HEK293T (cell line): ENCODE results near the gene HDAC3.
A peak's percentile ranks its signal among the peaks of the same experiment; 100 is the strongest.

Source experiments
- CTCF ChIA-PET: fragments of 350-600 bp; formaldehyde crosslinking; extraction: SDS; loops from one replicate; lab custom pipeline; 2021; ENCODE audit warnings: antibody characterized with exemption, inconsistent platforms; lab: Yijun Ruan, JAX
- POLR2A ChIA-PET: fragments of 350-600 bp; formaldehyde crosslinking; extraction: SDS; loops from one replicate; lab custom pipeline; 2020; ENCODE audit warnings: antibody characterized with exemption, inconsistent platforms; lab: Yijun Ruan, JAX
- DNase-seq: peaks from one replicate; pipeline ENCODE4 v3.0.0; 2012; ENCODE audit warnings: mixed read lengths; ENCODE audit errors: extremely low spot score
- ARNT ChIP-seq: fragments of 450-650 bp; IDR thresholded peaks from 2 replicates; pipeline ENCODE4 v1.6.1; 2017; ENCODE audit warnings: mild to moderate bottlenecking
- BHLHE40 ChIP-seq: fragments of 450-650 bp; IDR thresholded peaks from 2 replicates; pipeline ENCODE4 v1.6.1; 2016; ENCODE audit warnings: mild to moderate bottlenecking, moderate library complexity, borderline replicate concordance
- CTBP1 ChIP-seq: fragments of 450-650 bp; IDR thresholded peaks from 2 replicates; pipeline ENCODE4 v1.6.1; 2016; ENCODE audit warnings: borderline replicate concordance
- ELF4 ChIP-seq: fragments of 450-650 bp; IDR thresholded peaks from 2 replicates; pipeline ENCODE4 v1.6.1; 2017; ENCODE audit warnings: antibody characterized with exemption
- FOXA1 ChIP-seq: fragments of 450-650 bp; IDR thresholded peaks from 2 replicates; pipeline ENCODE4 v1.6.1; 2016; ENCODE audit warnings: mild to moderate bottlenecking
- FOXK2 ChIP-seq: fragments of 450-650 bp; IDR thresholded peaks from 2 replicates; pipeline ENCODE4 v1.6.1; 2016; ENCODE audit warnings: mild to moderate bottlenecking
- FOXM1 ChIP-seq: fragments of 450-650 bp; IDR thresholded peaks from 2 replicates; pipeline ENCODE4 v1.6.1; 2017; ENCODE audit warnings: mild to moderate bottlenecking, borderline replicate concordance
- HDGF ChIP-seq: fragments of 450-650 bp; IDR thresholded peaks from 2 replicates; pipeline ENCODE4 v1.6.1; 2017; ENCODE audit warnings: antibody characterized with exemption, borderline replicate concordance
- L3MBTL2 ChIP-seq: fragments of 450-650 bp; conservative IDR thresholded peaks from 2 replicates; pipeline ENCODE4 v1.6.1; 2016; ENCODE audit warnings: mild to moderate bottlenecking
- LEF1 ChIP-seq: fragments of 450-650 bp; IDR thresholded peaks from 2 replicates; pipeline ENCODE4 v1.6.1; 2017; ENCODE audit warnings: mild to moderate bottlenecking, borderline replicate concordance
- NFRKB ChIP-seq: fragments of 450-650 bp; IDR thresholded peaks from 2 replicates; pipeline ENCODE4 v1.6.1; 2016; ENCODE audit warnings: mild to moderate bottlenecking, moderate library complexity
- SP1 ChIP-seq: fragments of 450-650 bp; IDR thresholded peaks from 2 replicates; pipeline ENCODE4 v1.6.1; 2017
- SUZ12 ChIP-seq: fragments of 450-650 bp; IDR thresholded peaks from 2 replicates; pipeline ENCODE4 v1.6.1; 2016; ENCODE audit warnings: mild to moderate bottlenecking
- TARDBP ChIP-seq: fragments of 450-650 bp; IDR thresholded peaks from 2 replicates; pipeline ENCODE4 v1.6.1; 2016
- ZNF384 ChIP-seq: fragments of 450-650 bp; IDR thresholded peaks from 2 replicates; pipeline ENCODE4 v1.6.1; 2016
- TF ChIP-seq, protein P1 (sequence below): fragments of 450-650 bp; IDR thresholded peaks from 2 replicates; pipeline ENCODE4 v1.6.1; 2016

HDAC3 gene

GRCh38 chr5:141680751-141681201 is 44.1 kb upstream of the HDAC3 start:
- ChIA-PET POLR2A (interaction anchor here (2.2 to 2.5 kb wide), 2 partner anchors 11 to 44 kb away, joined by 8 to 11 read pairs; partner anchors contain the start of genes HDAC3 and RELL2), CTCF (interaction anchor here (0.7 to 0.9 kb wide), 2 partner anchors 11 to 288 kb away, joined by 4 read pairs; partner anchors contain the start of gene RNF14)
- no peak for DNase-seq
- TF ChIP-seq, protein P1, sequence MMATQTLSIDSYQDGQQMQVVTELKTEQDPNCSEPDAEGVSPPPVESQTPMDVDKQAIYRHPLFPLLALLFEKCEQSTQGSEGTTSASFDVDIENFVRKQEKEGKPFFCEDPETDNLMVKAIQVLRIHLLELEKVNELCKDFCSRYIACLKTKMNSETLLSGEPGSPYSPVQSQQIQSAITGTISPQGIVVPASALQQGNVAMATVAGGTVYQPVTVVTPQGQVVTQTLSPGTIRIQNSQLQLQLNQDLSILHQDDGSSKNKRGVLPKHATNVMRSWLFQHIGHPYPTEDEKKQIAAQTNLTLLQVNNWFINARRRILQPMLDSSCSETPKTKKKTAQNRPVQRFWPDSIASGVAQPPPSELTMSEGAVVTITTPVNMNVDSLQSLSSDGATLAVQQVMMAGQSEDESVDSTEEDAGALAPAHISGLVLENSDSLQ = no peak
- TF ChIP-seq BHLHE40 = no peak
- TF ChIP-seq ELF4 = no peak
- TF ChIP-seq TARDBP = no peak
- TF ChIP-seq CTBP1 = no peak
- no peak for TF ChIP-seq NFRKB
- no peak for TF ChIP-seq FOXM1
- no peak for TF ChIP-seq FOXK2
- no peak for TF ChIP-seq ZNF384
- TF ChIP-seq L3MBTL2 = no peak
- TF ChIP-seq LEF1 = no peak
- TF ChIP-seq HDGF = no peak
- no peak for TF ChIP-seq SP1
- TF ChIP-seq FOXA1 = no peak

- ChIA-PET POLR2A (no interaction called here), CTCF (no interaction called here)
These were observed 43.5 kb upstream of the HDAC3 start for GRCh38 chr5:141680178-141680577.

DNA sequence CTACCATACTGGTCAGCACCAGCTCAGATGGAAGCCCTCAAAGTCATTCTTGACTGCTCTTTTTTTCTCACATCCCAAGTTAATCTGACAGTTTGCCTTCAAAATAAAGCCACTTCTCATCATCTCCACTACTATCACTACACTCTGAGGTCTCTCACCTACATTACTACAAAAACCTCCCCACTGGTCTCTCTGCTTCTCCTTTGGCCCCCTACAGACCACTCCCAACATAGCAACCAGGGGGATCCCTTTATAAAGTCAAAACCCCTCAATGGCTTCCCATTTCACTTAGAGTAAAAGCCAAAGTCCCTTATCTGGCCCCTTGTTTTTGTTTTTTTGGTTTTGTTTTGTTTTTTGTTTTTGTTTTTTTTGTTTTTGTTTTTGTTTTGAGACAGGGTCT is 40.8 kb upstream of the HDAC3 start:
- TF ChIP-seq SUZ12 (no peak), ELF4 (no peak), ZNF384 (no peak), FOXK2 (no peak), BHLHE40 (no peak), L3MBTL2 (no peak), TARDBP (no peak), HDGF (no peak), FOXM1 (no peak), ARNT (no peak), FOXA1 (no peak), NFRKB (no peak), CTBP1 (no peak)
- TF ChIP-seq, protein P1 = no peak
- peak; percentile 39 for DNase-seq
- POLR2A ChIA-PET = no interaction called here
- CTCF ChIA-PET = no interaction called here

More at GRCh38 chr5:141680178-141680577, 43.5 kb upstream of the HDAC3 start:
- no peak for DNase-seq
- TF ChIP-seq FOXK2 = no peak
- no peak for TF ChIP-seq LEF1
- TF ChIP-seq ELF4 = no peak
- no peak for TF ChIP-seq NFRKB
- TF ChIP-seq L3MBTL2 = no peak
- no peak for TF ChIP-seq HDGF
- no peak for TF ChIP-seq ZNF384
- TF ChIP-seq, protein P1 = no peak
- no peak for TF ChIP-seq TARDBP
- no peak for TF ChIP-seq SP1

GRCh38 chr5:141675672-141676071 is 39.0 kb upstream of the HDAC3 start:
- CTCF ChIA-PET = interaction anchor here (1.0 kb wide), 1 partner anchor 143 kb away, joined by 3 read pairs; no protein-coding TSS in a partner anchor
- DNase-seq = no peak
- TF ChIP-seq SP1 (no peak), BHLHE40 (no peak), CTBP1 (no peak), SUZ12 (no peak), LEF1 (no peak), HDGF (no peak)
- POLR2A ChIA-PET = no interaction called here

GRCh38 chr5:141674747-141675146 is 38.1 kb upstream of the HDAC3 start:
- DNase-seq = no peak
- POLR2A ChIA-PET = no interaction called here
- no peak for TF ChIP-seq TARDBP
- TF ChIP-seq BHLHE40 = no peak
- TF ChIP-seq ELF4 = no peak
- TF ChIP-seq ARNT = no peak
- TF ChIP-seq SUZ12 = no peak
- TF ChIP-seq SP1 = no peak
- TF ChIP-seq FOXK2 = no peak
- no peak for TF ChIP-seq L3MBTL2
- CTCF ChIA-PET = no interaction called here

- POLR2A ChIA-PET = no interaction called here
- TF ChIP-seq L3MBTL2 = no peak
- TF ChIP-seq FOXA1 = no peak
- TF ChIP-seq ZNF384 = no peak
- no peak for TF ChIP-seq ARNT
- no peak for TF ChIP-seq FOXK2
- no peak for TF ChIP-seq HDGF
- no peak for TF ChIP-seq BHLHE40
- TF ChIP-seq ELF4 = no peak
- no peak for TF ChIP-seq FOXM1
- no peak for TF ChIP-seq NFRKB
- TF ChIP-seq LEF1 = no peak
- no peak for TF ChIP-seq SUZ12
- TF ChIP-seq SP1 = no peak
- CTCF ChIA-PET = no interaction called here
- DNase-seq = no peak
These were observed 36.5 kb upstream of the HDAC3 start for GRCh38 chr5:141672841-141673813.
